ENCODE results near the gene SF3A1. TPM values are rescaled to one million over a fixed set of nuclear protein-coding genes. Genes with fewer than 3 reads are reported as not detected.

The SF3A1 gene
- total and polyA plus RNA-seq, 9 of the 15 experiments (the other 6 are each of a cell fraction or from before 2014, with no cell fraction given): 6.7 to 228 (median 13.0) TPM

DNA sequence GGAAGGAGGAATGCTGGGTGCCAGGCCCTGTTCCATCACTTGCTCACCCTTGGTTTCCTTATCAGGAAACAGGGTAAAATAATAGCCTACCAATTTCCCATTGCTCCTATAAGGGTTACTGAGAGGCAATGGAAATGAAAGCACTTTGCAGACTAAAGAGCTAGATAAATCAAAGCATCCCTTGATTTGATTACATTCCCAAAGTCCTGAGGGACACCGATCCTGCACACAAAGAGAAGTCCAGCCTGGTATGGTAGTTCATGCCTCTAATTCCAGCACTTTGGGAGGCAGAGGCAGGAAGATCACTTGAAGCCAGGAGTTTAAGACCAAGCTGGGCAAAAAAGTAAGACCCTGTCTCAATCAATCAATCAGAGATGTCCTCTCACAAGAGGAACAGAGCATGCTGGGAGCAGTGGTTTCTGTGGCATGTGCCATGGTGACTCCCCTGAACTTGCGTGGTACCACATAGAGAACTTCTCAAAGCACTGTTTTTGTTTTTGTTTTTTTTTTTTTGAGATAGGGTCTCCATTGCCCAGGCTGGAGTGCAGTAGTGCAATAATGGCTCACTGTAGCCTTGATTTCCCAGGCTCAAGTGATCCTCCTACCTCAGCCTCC, 40.6 kb downstream of the SF3A1 start:
- H2AFZ ChIP-seq (ENCODE audit: low read depth, low read length): no peak overlapping the region
- TF ChIP-seq ZNF274 (IDR thresholded peaks at IDR 0.05; ENCODE audit: borderline replicate concordance, low read depth, low read length) (no peak), ZBTB49 (CRISPR knock-in tag; IDR thresholded peaks at IDR 0.05; ENCODE audit: borderline replicate concordance) (no peak), KDM1A (IDR thresholded peaks at IDR 0.05) (0 out of 4 replicates have a peak, but pooled peaks have one; percentile 9 to 32)
- H3K4me3 ChIP-seq: no peak overlapping the region
- H3K9me1 ChIP-seq (ENCODE audit: control insufficient read depth, insufficient read depth, low read length): no peaks in the 10 kb centered on the region
- CTCF ChIA-PET (ENCODE audit: low intra/inter-chr PET ratio): no interaction called here
- DNase-seq (ENCODE audit: extremely low read depth in 1 of 4, low spot score in 3 of 4) (no peak), ATAC-seq (no peak), FAIRE-seq (no peak)
- WGBS (ENCODE audit: insufficient coverage, low coverage, missing lambda C conversion rate): 71% methylated on average over 2 of the region's 2 CpGs
- H3K4me2 ChIP-seq (ENCODE audit: insufficient read depth, low read length): no peak overlapping the region
- no peaks in the 10 kb centered on the region for H3K27me3 ChIP-seq (ENCODE audit: control insufficient read depth in 2 of 2, insufficient read depth in 2 of 2, low read length in 2 of 2)
- H3K36me3 ChIP-seq (ENCODE audit: control insufficient read depth, insufficient read depth, low read length): peaks cover 3% of the 10 kb centered on the region; the same call in 2 of the 3 replicates
- no peak overlapping the region for H3K9ac ChIP-seq (ENCODE audit: insufficient read depth in 1 of 2, low read depth in 2 of 2, low read length in 2 of 2)
- BruUV-seq (replicated peaks): no TSS peak
- H3K9me3 ChIP-seq (replicated peaks; ENCODE audit: control insufficient read depth, insufficient read depth, low read depth, low read length): no peaks in the 10 kb centered on the region
- H3K79me2 ChIP-seq (ENCODE audit: control insufficient read depth, insufficient read depth, low read length): no peaks in the 10 kb centered on the region; the same call in 2 of the 3 replicates
- peaks cover 10 to 14% of the 10 kb centered on the region in 2 experiments; a peak in 3 of 5 replicates for H3K4me1 ChIP-seq (replicated peaks in 1 of 2; ENCODE audit: control insufficient read depth in 2 of 2, insufficient read depth in 2 of 2, low read length in 2 of 2)
- H4K20me1 ChIP-seq (replicated peaks; ENCODE audit: control insufficient read depth, insufficient read depth, low read length): peaks cover 4% of the 10 kb centered on the region; the same call in 1 of the 2 replicates
- H3K27ac ChIP-seq (ENCODE audit: extremely low read depth, low read depth, low read length): no peak overlapping the region
- POLR2A ChIA-PET: interaction anchor here (0.8 kb wide), 1 partner anchor 76 kb away, joined by 4 read pairs; no protein-coding TSS in a partner anchor
- in situ Hi-C loops (cut with MboI) (no loop called here), intact Hi-C loops (cut with micrococcal nuclease) (no loop called here)

Measured in K562 (cell line).